ENCODE results near the gene NACC2. TPM values are rescaled to one million over a fixed set of nuclear protein-coding genes. Genes with fewer than 3 reads are reported as not detected.

Gene NACC2
- total RNA-seq, 2 experiments from 2014 or later = 8.1 to 8.5 TPM

DNA sequence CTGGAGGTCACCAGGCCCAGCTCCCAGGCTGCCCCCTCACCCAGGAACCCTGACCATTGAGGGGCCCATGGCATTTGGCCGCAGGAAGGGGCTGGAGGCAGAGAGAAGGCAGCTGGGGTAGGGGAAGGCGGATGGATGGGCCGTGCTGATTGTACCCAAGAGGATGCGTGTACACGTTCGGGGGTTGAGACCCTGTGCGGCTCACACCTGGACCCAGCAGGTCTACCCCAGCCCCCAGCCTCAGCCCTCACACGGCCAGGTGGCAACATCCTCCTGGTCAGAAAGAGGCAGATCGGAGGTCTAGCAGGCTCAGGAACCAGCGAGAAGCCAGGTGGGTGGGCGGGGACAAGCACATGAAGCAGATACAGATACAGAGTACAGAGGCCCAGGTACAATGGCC lies 33.7 kb downstream of the NACC2 start:
- ChIA-PET CTCF (no interaction called here), POLR2A (no interaction called here)
- H3K27ac Mint-ChIP-seq = no peak overlapping the region
- no peak overlapping the region for H3K4me3 Mint-ChIP-seq
- peaks cover 4% of the 10 kb centered on the region for H3K4me1 Mint-ChIP-seq (ENCODE audit: low read depth)
- H3K27me3 Mint-ChIP-seq = peaks cover 3% of the 10 kb centered on the region
- DNase-seq = peak; percentile 5
- intact Hi-C loops (cut with micrococcal nuclease) = no loop called here
- peaks cover 7% of the 10 kb centered on the region for H3K36me3 Mint-ChIP-seq
- H3K9me3 Mint-ChIP-seq = no peaks in the 10 kb centered on the region

DNA sequence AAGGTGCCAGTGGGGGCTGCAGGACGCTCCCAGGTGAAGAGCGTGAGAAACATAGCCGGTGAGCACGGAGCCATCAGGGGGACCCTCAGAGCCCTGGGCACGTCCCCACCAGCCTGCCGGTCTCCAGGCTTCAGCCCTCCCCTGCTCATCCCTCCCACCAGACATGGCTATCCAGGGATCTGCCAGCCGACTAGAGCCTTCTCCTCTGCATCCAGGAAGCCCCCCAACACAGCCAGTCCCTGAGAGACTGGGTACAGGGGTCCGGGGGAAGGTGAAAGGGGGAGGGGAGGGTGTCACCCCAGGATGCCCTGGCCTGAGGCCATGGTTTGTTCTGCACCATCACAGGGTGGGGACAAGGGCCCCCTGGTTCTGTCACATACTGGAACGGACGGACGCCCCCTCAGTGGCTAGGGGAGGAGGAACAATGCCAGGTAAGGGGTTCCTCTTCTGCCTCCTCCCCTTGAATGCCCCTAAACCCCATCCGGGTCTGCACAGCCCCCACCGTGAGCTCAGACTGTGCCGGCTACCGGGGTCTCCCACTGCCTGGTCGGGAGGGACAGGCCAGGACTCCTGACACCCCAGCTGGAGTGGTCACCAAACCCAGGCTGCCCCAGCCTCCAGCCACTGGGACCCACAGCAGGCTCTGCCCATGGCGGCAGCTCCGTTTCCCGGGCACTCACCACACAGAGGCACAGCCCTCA lies 34.3 kb downstream of the NACC2 start:
- Mint-ChIP-seq H3K4me1 (ENCODE audit: low read depth) (peaks cover 5% of the 10 kb centered on the region), H3K27ac (no peak overlapping the region), H3K27me3 (peaks cover 3% of the 10 kb centered on the region), H3K4me3 (no peak overlapping the region), H3K9me3 (no peaks in the 10 kb centered on the region), H3K36me3 (peaks cover 7% of the 10 kb centered on the region)
- intact Hi-C loops (cut with micrococcal nuclease) = no loop called here
- ChIA-PET CTCF (no interaction called here), POLR2A (no interaction called here)
- DNase-seq = peak; percentile 1

DNA sequence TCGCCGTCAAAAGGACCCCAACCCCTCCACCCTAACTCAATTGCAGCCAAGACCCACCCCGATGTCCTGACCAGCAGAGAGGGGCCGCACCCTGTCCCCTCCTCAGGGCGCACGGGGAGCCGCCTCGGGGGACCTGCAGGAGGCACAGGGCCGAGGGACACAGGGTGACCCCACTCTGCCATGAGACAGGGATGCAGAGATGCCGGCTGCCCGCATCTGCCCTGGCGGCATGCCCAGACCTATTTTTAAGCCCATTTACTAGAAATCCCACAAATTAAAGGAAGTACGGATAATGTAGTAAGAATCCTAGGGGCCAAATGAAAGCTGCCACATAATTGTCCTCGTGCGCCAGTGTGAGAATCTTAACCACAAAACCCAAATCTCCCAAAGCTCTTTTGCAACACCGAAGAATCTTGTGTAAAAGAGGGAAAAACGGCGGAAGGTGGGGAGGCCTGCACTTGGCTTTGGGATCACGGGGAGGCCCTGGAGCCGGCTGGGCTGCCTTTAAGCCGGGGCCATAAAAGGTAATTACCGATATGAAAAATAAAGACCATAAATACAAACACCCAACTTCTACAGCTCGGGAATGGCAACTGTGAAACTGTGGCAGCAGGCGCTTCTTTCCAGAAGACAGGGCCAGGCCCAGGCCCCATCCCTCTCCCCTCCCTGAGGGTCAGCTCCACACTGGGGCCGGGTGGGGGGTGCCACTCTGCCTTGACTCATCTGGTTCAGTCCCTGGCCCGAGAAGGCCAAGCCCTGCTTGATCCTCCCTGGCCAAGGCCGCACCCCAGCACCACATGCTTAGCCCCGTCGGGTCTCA lies 35.0 kb downstream of the NACC2 start:
- intact Hi-C loops (cut with micrococcal nuclease) = no loop called here
- ChIA-PET POLR2A (no interaction called here), CTCF (no interaction called here)
- no peak overlapping the region for H3K27ac Mint-ChIP-seq
- peaks cover 3% of the 10 kb centered on the region for H3K27me3 Mint-ChIP-seq
- no peaks in the 10 kb centered on the region for H3K9me3 Mint-ChIP-seq
- no peak for DNase-seq
- H3K4me1 Mint-ChIP-seq (ENCODE audit: low read depth) = peaks cover 11% of the 10 kb centered on the region
- H3K36me3 Mint-ChIP-seq = peaks cover 7% of the 10 kb centered on the region
- no peak overlapping the region for H3K4me3 Mint-ChIP-seq

DNA sequence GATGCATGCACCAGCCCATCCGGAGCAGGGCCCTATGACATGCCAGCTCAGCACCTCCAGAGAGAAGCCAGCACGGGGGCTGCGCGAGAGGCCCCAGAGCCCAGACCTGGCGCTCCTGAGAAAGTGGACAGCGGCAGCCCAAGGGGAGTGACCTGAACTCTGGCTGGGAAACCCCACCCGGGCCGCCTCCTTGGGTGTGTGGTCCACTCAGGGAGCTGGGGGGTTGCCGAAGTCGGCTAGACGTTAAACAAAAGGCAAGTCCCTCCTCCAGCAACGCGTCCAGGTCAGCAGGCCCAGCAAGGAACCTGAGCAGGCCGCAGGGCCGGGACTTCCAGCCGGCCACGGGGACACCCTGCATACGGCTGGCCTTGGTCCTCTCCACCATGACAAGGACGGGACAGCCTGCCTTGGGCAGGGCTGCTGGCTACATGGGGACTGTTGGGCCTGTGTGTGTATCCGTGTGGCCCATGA lies 35.7 kb downstream of the NACC2 start:
- ChIA-PET POLR2A (no interaction called here), CTCF (no interaction called here)
- peaks cover 3% of the 10 kb centered on the region for H3K27me3 Mint-ChIP-seq
- peaks cover 11% of the 10 kb centered on the region for H3K4me1 Mint-ChIP-seq (ENCODE audit: low read depth)
- no peaks in the 10 kb centered on the region for H3K9me3 Mint-ChIP-seq
- H3K4me3 Mint-ChIP-seq = no peak overlapping the region
- intact Hi-C loops (cut with micrococcal nuclease) = no loop called here
- no peak for DNase-seq
- peaks cover 7% of the 10 kb centered on the region for H3K36me3 Mint-ChIP-seq
- H3K27ac Mint-ChIP-seq = no peak overlapping the region

DNA sequence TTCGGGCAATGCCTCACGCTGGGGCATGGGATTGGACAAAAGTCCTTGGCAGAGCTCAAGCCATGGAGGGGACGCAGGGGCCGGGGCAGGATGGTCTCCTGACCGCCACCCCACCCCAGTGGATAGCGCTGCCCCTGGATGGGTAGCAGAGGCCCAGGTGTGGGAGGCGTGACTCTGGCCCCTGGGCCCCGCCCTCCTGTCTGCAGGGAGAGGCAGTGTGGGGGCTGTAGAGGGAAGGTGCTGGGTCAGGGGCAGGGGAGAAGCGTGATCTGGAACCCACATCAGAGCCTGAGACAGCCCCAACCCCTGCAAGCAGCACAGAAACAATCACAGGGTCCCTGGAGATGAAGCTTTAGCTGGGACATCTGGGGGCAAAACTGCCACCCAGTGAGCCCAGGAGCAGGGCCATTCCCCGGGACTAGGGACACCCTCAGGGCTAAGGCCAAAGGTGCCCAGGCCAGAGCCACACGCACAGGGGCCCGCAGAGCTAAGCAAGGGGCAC lies 36.2 kb downstream of the NACC2 start:
- H3K27ac Mint-ChIP-seq = no peak overlapping the region
- ChIA-PET CTCF (no interaction called here), POLR2A (no interaction called here)
- H3K36me3 Mint-ChIP-seq = peaks cover 6% of the 10 kb centered on the region
- no peak for DNase-seq
- peaks cover 3% of the 10 kb centered on the region for H3K27me3 Mint-ChIP-seq
- H3K4me1 Mint-ChIP-seq (ENCODE audit: low read depth) = peaks cover 11% of the 10 kb centered on the region
- intact Hi-C loops (cut with micrococcal nuclease) = no loop called here
- no peaks in the 10 kb centered on the region for H3K9me3 Mint-ChIP-seq
- H3K4me3 Mint-ChIP-seq = no peak overlapping the region

DNA sequence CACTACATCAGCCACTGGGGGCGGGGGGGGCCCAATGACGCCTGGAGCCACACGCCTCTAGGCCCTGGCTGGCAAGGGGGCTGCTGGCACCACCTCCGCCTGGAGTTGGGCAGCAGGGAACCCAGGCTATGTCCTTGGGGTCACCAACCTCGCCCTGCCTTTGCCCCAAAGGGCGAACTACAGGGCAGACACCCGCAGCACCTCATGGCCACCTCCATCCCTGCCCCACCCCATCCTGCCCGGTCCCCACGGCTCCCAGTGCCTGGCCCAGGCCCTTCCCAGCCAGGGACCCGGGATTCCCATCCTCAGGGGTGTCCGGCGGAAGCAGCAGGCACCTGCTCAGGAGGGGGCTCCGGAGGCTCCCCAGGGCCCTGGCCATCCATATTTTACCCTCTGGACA lies 37.0 kb downstream of the NACC2 start:
- Mint-ChIP-seq H3K4me3 (no peak overlapping the region), H3K27ac (no peak overlapping the region), H3K9me3 (no peaks in the 10 kb centered on the region), H3K27me3 (peaks cover 3% of the 10 kb centered on the region), H3K4me1 (ENCODE audit: low read depth) (peaks cover 11% of the 10 kb centered on the region), H3K36me3 (peaks cover 5% of the 10 kb centered on the region)
- ChIA-PET CTCF (interaction anchor here (0.6 kb wide), 1 partner anchor 64 kb away, joined by 3 read pairs; no protein-coding TSS in a partner anchor), POLR2A (no interaction called here)
- intact Hi-C loops (cut with micrococcal nuclease) = no loop called here
- DNase-seq = no peak

DNA sequence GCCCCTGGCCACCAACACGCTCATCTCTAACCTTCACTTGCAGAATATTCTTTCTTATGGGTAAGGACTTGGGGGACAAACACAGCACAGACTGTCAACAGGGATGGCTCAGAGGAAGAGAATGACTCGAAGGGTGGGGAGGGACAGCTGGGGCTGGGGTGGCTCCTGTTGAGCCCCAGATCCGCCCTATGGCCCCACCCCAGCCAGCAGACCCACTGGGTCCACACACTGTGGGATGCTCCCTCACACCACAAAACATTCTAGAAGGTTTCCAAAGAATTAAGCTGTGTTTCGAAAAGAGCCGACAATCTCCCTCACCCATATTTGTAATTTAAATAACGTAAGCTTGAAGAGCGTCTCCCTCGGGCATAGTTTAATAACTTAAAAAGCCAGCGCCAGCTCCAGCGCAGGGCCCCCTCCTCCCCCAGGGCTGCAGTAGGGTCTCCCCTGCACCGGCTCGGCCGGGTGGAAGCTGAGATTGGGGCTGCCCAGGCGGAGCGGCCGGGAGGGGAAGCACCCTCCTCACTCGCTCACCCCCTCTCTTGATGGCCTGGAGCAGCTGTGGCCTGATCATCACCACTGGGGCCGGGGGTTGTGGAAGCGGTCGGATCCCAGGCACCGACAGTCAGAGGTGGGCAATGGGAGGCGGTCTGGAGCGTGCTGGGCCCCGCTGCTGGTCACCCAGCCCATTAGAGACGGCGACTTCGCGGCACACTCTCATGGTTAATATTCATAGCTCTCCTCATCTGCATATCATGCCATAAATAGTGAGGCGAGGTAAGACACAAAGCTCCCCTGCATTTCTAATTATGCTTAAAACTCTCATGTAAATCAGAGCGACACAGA lies 37.6 kb downstream of the NACC2 start:
- POLR2A ChIA-PET = no interaction called here
- intact Hi-C loops (cut with micrococcal nuclease) = no loop called here
- DNase-seq = no peak
- Mint-ChIP-seq H3K27me3 (peaks cover 3% of the 10 kb centered on the region), H3K4me3 (no peak overlapping the region), H3K4me1 (ENCODE audit: low read depth) (peaks cover 11% of the 10 kb centered on the region), H3K27ac (no peak overlapping the region), H3K9me3 (no peaks in the 10 kb centered on the region), H3K36me3 (peaks cover 2% of the 10 kb centered on the region)
- CTCF ChIA-PET = interaction anchor here (0.6 kb wide), 1 partner anchor 65 kb away, joined by 3 read pairs; no protein-coding TSS in a partner anchor

DNA sequence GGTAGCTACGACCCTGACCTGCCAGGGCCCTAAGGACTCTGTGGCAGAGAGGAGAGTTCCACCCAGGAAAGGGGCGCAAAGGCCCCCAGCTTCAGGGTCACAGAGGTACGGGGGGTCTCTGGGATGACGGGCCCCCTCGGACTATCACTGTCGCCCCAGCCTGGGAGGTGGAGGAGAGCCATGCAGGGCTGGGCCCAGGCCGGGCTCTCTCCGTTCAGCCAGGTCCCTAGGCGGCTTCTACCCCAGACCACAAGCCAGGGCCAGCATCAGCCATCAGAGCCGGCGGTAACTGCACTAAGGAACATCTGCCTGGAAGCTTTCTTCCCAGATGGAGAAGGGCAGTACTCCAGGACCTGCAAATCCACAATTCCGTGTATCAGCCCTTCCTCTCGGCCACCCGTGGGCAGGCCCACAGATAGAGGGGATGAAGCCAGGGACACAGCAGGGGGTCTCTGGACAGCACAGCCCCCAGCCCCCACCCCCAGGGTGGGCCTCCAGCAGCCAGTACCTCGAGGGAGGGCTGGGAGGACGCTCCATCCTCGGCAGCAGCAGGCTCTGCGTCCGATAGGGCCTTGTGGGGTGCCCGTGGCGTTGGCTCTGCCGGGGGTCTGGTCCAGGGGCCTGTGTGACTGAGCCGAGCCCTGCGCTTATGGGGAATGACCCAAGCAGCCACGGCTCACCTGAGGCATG lies 38.4 kb downstream of the NACC2 start:
- no peak for DNase-seq
- H3K27me3 Mint-ChIP-seq = peaks cover 3% of the 10 kb centered on the region
- intact Hi-C loops (cut with micrococcal nuclease) = no loop called here
- POLR2A ChIA-PET = no interaction called here
- no peak overlapping the region for H3K4me3 Mint-ChIP-seq
- H3K9me3 Mint-ChIP-seq = no peaks in the 10 kb centered on the region
- H3K36me3 Mint-ChIP-seq = no peaks in the 10 kb centered on the region
- no peak overlapping the region for H3K27ac Mint-ChIP-seq
- CTCF ChIA-PET = interaction anchor here (0.5 kb wide), 1 partner anchor 191 kb away, joined by 3 read pairs; no protein-coding TSS in a partner anchor
- peaks cover 17% of the 10 kb centered on the region for H3K4me1 Mint-ChIP-seq (ENCODE audit: low read depth)

DNA sequence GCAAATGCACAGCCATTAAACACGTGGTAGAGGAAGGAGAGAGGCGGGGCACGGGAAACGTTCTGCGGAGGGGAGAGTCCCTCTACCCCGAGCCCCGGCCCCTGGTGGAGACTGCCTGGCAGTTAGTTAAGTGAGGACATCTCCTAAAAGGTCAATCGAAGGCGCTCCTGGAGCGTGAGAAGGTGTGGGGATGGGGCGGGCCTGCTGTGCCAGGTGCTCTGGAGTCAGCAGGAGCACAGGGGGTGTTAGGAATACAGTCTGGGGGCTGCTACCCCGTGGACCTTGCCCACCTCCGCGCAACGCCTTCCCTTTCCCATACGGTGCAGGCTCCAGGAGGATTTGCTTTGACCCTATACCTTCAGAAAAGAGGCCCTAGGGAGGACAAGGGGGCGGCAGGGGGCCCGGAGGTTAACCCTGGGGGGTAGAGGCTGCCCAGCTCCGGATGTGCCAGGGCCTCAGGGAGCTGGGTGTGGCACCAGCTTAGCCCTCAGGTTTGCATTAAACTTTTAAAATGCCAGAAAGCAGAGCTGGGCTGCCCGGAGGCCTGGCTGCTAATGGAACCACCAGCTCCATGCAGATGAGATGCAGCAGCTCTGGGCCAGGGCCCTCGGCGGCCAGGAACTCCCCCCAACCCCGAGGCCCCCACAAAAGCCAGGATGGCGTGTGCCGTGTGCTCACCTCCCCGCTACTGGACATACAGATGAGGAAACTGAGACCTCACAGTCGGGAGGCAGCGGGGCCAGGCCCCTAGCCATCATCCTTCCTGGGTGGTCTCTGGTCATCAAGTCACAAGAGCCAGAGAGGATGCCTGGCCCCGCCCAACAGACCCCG lies 39.2 kb downstream of the NACC2 start:
- Mint-ChIP-seq H3K4me1 (ENCODE audit: low read depth) (peaks cover 17% of the 10 kb centered on the region), H3K27me3 (peaks cover 3% of the 10 kb centered on the region), H3K36me3 (no peaks in the 10 kb centered on the region), H3K4me3 (no peak overlapping the region), H3K27ac (no peak overlapping the region), H3K9me3 (no peaks in the 10 kb centered on the region)
- DNase-seq = no peak
- intact Hi-C loops (cut with micrococcal nuclease) = no loop called here
- POLR2A ChIA-PET = no interaction called here
- CTCF ChIA-PET = interaction anchor here (0.5 kb wide), 1 partner anchor 190 kb away, joined by 3 read pairs; no protein-coding TSS in a partner anchor

DNA sequence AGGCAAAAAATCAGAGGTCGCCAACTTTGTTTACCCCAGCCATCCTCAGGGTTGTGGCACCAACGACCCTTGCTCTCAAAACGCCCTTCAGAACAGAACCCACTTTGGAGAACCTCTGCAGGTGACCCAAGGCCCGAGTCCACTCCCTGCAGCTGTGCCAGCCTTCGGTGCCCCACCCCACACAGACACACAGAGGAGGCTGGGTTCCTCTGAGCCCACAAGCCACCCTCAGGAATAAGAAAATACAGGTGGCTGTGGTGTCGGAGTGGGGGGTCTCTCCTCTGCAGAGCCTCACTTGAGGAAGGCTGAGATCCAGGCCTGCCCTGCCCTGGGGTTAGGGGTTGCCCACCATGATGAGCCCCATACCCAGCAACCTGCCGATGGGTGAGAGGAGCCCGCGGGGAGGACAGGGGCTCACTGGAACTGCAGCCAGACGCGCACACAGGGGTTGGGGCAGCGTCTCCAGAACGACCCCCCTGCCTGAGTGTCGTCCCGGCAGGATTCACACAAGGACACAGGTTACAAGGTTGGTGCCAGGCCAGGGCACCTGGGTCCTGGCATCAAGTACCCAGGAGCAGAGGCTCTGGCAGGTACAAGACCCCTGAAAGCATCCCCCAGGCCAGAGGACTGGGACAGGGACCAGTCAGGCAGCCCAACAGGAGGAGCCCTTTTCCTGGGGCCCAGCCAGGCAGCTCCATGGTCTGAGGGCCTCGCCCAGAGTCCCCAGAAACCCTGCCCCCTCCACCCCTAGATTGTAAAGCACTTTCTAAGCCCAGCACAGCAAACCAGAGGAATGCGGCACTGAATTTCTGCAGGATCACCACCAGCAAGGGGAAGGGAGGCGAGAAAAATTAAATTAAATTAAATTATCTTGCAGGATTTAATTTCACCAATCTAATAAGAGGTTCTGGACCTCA lies 40.0 kb downstream of the NACC2 start:
- POLR2A ChIA-PET = no interaction called here

More for the DNA sequence above, 40.0 kb downstream of the NACC2 start:
- DNase-seq = no peak
- intact Hi-C loops (cut with micrococcal nuclease) = no loop called here
- no peaks in the 10 kb centered on the region for H3K36me3 Mint-ChIP-seq
- H3K9me3 Mint-ChIP-seq = no peaks in the 10 kb centered on the region
- CTCF ChIA-PET = no interaction called here
- no peak overlapping the region for H3K27ac Mint-ChIP-seq
- peaks cover 17% of the 10 kb centered on the region for H3K4me1 Mint-ChIP-seq (ENCODE audit: low read depth)
- H3K4me3 Mint-ChIP-seq = no peak overlapping the region
- H3K27me3 Mint-ChIP-seq = peaks cover 3% of the 10 kb centered on the region
